ENCODE measurements around the gene SPHK2. TPM values are rescaled to one million over a fixed set of nuclear protein-coding genes. Genes with fewer than 3 reads are reported as not detected.

Gene SPHK2
- total RNA-seq, 4 donors from 2014 or later: 7.0 to 10.9 (median 9.7) TPM

Other genes with a start within 250 kb of the SPHK2 start
- gene KDELR1, start 228.0 kb upstream of the SPHK2 start, total RNA-seq: 10 to 100 TPM; 63.5 to 87.4 (median 70.2) TPM
- under 1 TPM; 0.09 to 0.47 (median 0.15) TPM for gene GRIN2D, start 225.8 kb upstream of the SPHK2 start, total RNA-seq
- gene GRWD1, start 173.5 kb upstream of the SPHK2 start, total RNA-seq: 10 to 100 TPM; 33.0 to 43.9 (median 34.6) TPM
- 1 to 10 TPM in 1 of 4 donors, under 1 TPM in 3; 0.57 to 1.3 (median 0.92) TPM for gene KCNJ14, start 163.9 kb upstream of the SPHK2 start, total RNA-seq
- 100 to 1,000 TPM in 1 of 4 donors, 10 to 100 TPM in 3; 40.8 to 101 (median 47.8) TPM for gene CYTH2, start 150.1 kb upstream of the SPHK2 start, total RNA-seq
- 1 to 10 TPM; 2.1 to 7.8 (median 2.8) TPM for gene LMTK3, start 107.7 kb upstream of the SPHK2 start, total RNA-seq
- 100 to 1,000 TPM in 2 of 4 donors, 10 to 100 TPM in 2; 84.8 to 253 (median 150) TPM for gene SULT2B1, start 67.3 kb upstream of the SPHK2 start, total RNA-seq
- gene SPACA4, start 12.8 kb upstream of the SPHK2 start, total RNA-seq: 1 to 10 TPM in 3 of 4 donors, not detected in 1; 1.3 to 1.7 (median 1.4) TPM
- 10 to 100 TPM in 1 of 4 donors, 1 to 10 TPM in 3; 3.1 to 12.3 (median 8.6) TPM for gene FAM83E, start 4.4 kb upstream of the SPHK2 start, total RNA-seq
- gene RPL18, start 328 bp upstream of the SPHK2 start, total RNA-seq: 1,000 to 10,000 TPM; 1,870 to 2,808 (median 2,491) TPM
- 10 to 100 TPM in 3 of 4 donors, 1 to 10 TPM in 1; 4.2 to 16.2 (median 11.7) TPM for gene DBP, start 17.9 kb downstream of the SPHK2 start, total RNA-seq
- 1 to 10 TPM; 1.4 to 6.9 (median 5.2) TPM for gene CA11, start 26.7 kb downstream of the SPHK2 start, total RNA-seq
- under 1 TPM in 1 of 4 donors, not detected in 3; 0.57 TPM for gene NTN5, start 53.5 kb downstream of the SPHK2 start, total RNA-seq
- gene FUT2, start 76.5 kb downstream of the SPHK2 start, total RNA-seq: 100 to 1,000 TPM in 1 of 4 donors, 10 to 100 TPM in 3; 12.2 to 125 (median 38.5) TPM
- 1 to 10 TPM in 1 of 4 donors, under 1 TPM in 1, not detected in 2; 0.57 to 2.0 TPM for gene MAMSTR, start 100.2 kb downstream of the SPHK2 start, total RNA-seq
- 1 to 10 TPM; 4.0 to 9.6 (median 6.5) TPM for gene RASIP1, start 121.1 kb downstream of the SPHK2 start, total RNA-seq
- gene IZUMO1, start 127.4 kb downstream of the SPHK2 start, total RNA-seq: 10 to 100 TPM in 1 of 4 donors, 1 to 10 TPM in 2, not detected in 1; 2.3 to 56.0 (median 5.0) TPM
- 1 to 10 TPM; 3.4 to 6.3 (median 4.8) TPM for gene FUT1, start 133.1 kb downstream of the SPHK2 start, total RNA-seq
- not detected for gene FGF21, start 136.0 kb downstream of the SPHK2 start, total RNA-seq
- gene BCAT2, start 191.5 kb downstream of the SPHK2 start, total RNA-seq: 10 to 100 TPM; 22.8 to 61.0 (median 42.2) TPM
- gene HSD17B14, start 217.0 kb downstream of the SPHK2 start, total RNA-seq: 1 to 10 TPM in 2 of 4 donors, under 1 TPM in 1, not detected in 1; 0.83 to 9.0 (median 4.8) TPM
- 1 to 10 TPM; 2.8 to 9.0 (median 5.6) TPM for gene PLEKHA4, start 249.1 kb downstream of the SPHK2 start, total RNA-seq